HepG2 (cell line): ENCODE data around the gene LTA4H. TPM values are rescaled to one million over a fixed set of nuclear protein-coding genes. Genes with fewer than 3 reads are reported as not detected.

Experiments used
- CBX1 ChIP-seq: IDR thresholded peaks from one replicate; pipeline ENCODE4 v1.6.1; 2016; ENCODE audit warnings: antibody characterized with exemption, low read depth
- ZNF33B ChIP-seq: sonication (generic); formaldehyde crosslinking; IDR thresholded peaks from 2 replicates; pipeline ENCODE4 v1.5.1; 2020; ENCODE audit warnings: mild to moderate bottlenecking, missing genetic modification reagents
- polyA plus RNA-seq, 8 experiments: library from polyadenylated mRNA; depleted of rRNA in 3 of 8; stranded (reverse) in 7 of 8; unstranded in 1 of 8; fragments of >200 nt; fragmentation: Illumina TruSeq in 4 of 8; extraction: Trizol in 4 of 8; gene quantifications; 2 replicates each; pipeline versions ENCODE4 v1.2.1 to v1.2.3, GENCODE V29; 2011 to 2016; ENCODE audit warnings: low read depth in 4 of 8, missing spikeins in 1 of 8, mixed read lengths in 1 of 8; ENCODE audit not compliant: insufficient read depth in 1 of 8
- total RNA-seq, 5 experiments: library from RNA; depleted of rRNA; stranded (reverse); fragments of >200 nt; fragmentation: Illumina TruSeq; extraction: Trizol; gene quantifications; 2 replicates each; pipeline ENCODE4 v1.2.3, GENCODE V29; 2016; ENCODE audit warnings: low read depth in 1 of 5
- TF ChIP-seq, protein P1 (sequence below): sonication (generic); formaldehyde crosslinking; IDR thresholded peaks from 2 replicates; pipeline ENCODE4 v1.5.0; 2020; ENCODE audit warnings: missing genetic modification reagents, mild to moderate bottlenecking, borderline replicate concordance
- TF ChIP-seq, protein P2 (sequence below): sonication (generic); formaldehyde crosslinking; IDR thresholded peaks from 2 replicates; pipeline ENCODE4 v1.8.0; 2022; ENCODE audit warnings: mild to moderate bottlenecking, missing genetic modification reagents, borderline replicate concordance
- TF ChIP-seq, protein P3 (sequence below): sonication (generic); formaldehyde crosslinking; IDR thresholded peaks from 2 replicates; pipeline ENCODE4 v1.8.0; 2022; ENCODE audit warnings: missing genetic modification reagents, mild to moderate bottlenecking, borderline replicate concordance
- TF ChIP-seq, protein P4 (sequence below): sonication (generic); formaldehyde crosslinking; conservative IDR thresholded peaks from 2 replicates; pipeline ENCODE4 v1.8.0; 2022; ENCODE audit warnings: low read depth, missing genetic modification reagents

The LTA4H gene
- total and polyA plus RNA-seq, 2 of the 13 experiments (the other 11 are each of a cell fraction or from before 2014, with no cell fraction given) = 87.5 to 90.4 TPM

GRCh38 chr12:95997276-95997675, 38.1 kb downstream of the LTA4H start (continued):
- TF ChIP-seq, protein P1, sequence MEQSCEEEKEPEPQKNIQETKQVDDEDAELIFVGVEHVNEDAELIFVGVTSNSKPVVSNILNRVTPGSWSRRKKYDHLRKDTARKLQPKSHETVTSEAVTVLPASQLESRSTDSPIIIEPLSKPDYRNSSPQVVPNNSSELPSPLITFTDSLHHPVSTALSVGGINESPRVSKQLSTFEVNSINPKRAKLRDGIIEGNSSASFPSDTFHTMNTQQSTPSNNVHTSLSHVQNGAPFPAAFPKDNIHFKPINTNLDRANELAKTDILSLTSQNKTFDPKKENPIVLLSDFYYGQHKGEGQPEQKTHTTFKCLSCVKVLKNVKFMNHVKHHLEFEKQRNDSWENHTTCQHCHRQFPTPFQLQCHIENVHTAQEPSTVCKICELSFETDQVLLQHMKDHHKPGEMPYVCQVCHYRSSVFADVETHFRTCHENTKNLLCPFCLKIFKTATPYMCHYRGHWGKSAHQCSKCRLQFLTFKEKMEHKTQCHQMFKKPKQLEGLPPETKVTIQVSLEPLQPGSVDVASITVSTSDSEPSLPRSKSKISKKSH = no peak
- TF ChIP-seq, protein P2, sequence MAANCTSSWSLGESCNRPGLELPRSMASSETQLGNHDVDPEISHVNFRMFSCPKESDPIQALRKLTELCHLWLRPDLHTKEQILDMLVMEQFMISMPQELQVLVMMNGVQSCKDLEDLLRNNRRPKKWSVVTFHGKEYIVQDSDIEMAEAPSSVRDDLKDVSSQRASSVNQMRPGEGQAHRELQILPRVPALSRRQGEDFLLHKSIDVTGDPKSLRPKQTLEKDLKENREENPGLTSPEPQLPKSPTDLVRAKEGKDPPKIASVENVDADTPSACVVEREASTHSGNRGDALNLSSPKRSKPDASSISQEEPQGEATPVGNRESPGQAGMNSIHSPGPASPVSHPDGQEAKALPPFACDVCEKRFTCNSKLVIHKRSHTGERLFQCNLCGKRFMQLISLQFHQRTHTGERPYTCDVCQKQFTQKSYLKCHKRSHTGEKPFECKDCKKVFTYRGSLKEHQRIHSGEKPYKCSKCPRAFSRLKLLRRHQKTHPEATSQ (CRISPR knock-in tag) = no peak
- TF ChIP-seq, protein P3, sequence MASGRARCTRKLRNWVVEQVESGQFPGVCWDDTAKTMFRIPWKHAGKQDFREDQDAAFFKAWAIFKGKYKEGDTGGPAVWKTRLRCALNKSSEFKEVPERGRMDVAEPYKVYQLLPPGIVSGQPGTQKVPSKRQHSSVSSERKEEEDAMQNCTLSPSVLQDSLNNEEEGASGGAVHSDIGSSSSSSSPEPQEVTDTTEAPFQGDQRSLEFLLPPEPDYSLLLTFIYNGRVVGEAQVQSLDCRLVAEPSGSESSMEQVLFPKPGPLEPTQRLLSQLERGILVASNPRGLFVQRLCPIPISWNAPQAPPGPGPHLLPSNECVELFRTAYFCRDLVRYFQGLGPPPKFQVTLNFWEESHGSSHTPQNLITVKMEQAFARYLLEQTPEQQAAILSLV = no peak
- TF ChIP-seq ZNF33B = no peak
- no peak for TF ChIP-seq CBX1
- TF ChIP-seq, protein P4, sequence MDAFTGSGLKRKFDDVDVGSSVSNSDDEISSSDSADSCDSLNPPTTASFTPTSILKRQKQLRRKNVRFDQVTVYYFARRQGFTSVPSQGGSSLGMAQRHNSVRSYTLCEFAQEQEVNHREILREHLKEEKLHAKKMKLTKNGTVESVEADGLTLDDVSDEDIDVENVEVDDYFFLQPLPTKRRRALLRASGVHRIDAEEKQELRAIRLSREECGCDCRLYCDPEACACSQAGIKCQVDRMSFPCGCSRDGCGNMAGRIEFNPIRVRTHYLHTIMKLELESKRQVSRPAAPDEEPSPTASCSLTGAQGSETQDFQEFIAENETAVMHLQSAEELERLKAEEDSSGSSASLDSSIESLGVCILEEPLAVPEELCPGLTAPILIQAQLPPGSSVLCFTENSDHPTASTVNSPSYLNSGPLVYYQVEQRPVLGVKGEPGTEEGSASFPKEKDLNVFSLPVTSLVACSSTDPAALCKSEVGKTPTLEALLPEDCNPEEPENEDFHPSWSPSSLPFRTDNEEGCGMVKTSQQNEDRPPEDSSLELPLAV (CRISPR knock-in tag) = no peak
